Renal cortical epithelial cell (primary cell): Measurements from ENCODE around the gene CHST10. TPM values are rescaled to one million over a fixed set of nuclear protein-coding genes. Genes with fewer than 3 reads are reported as not detected.

Experiments
- total RNA-seq: library from RNA; depleted of rRNA; stranded (reverse); fragments of >200 nt; gene quantifications from 2 replicates; pipeline ENCODE4 v1.2.3, GENCODE V29; 2014

CHST10 gene
- total RNA-seq, 1 donor from 2014 or later = 18.2 TPM

Other genes with a start within 250 kb of the CHST10 start
- gene LONRF2, start 95.2 kb downstream of the CHST10 start, total RNA-seq = 0.17 and 0.35 TPM in 2 replicates
- gene NMS, start 52.8 kb upstream of the CHST10 start, total RNA-seq = not detected in 2 replicates
- 20.5 and 20.6 TPM in 2 replicates for gene PDCL3, start 145.3 kb upstream of the CHST10 start, total RNA-seq